GM19025 (cell line): ENCODE measurements around the gene GSDME.
"Not testable (repeated sequence)": the region's sequence is repeated elsewhere in the genome, so short reads cannot be mapped to it uniquely, and the experiment has no call there.

Experiments
- ATAC-seq: cut with Tn5 transposase; IDR thresholded peaks from one replicate; pipeline ENCODE4 v1.9.1; 2021; ENCODE audit warnings: mild to moderate bottlenecking, low read depth, moderate library complexity; ENCODE audit not compliant: unreplicated experiment

GSDME gene

DNA sequence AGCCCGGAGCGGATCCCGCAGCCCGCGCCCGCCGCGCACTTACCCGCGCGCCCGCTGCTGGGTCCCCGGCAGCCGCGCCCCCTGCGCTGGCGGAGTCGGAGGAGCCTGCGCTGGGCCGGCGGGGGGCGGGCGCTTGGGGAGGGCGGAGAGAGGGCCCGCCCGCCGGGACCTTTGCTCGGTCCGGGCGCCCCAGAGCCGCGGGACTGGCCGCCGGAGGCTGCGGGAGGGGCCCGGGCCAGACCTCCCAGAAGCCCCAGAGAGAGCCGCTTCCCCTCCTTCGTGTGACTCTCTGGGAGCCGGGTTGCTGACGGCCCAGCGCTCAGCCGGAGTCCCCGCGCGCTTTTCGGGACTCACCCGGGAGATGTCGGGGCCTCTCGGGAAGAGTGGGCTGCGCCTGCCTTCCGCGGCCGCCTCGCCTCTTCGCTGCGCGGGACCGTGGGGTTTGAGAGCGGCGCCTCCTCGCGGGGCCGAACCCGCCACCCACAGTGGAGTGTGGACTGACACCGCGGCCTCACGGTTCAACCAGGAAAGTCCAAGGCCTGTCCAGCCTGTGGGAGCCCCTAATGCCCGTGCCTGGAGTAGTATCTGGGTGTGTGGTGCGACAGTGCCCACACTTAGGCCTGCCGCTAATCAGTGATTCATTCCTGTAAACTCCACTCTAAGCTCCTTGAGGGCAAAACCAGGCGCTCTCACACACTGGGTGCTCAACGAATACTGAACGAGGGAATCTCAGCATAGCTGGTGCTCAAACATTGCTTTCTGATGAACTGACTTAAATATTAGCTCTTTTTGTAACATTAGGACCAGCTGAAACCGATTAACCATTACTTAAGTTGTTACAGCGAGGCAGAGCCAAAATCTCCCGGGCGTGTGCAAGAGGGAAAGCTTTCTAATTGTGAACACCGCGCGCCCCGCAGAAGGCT lies at the start of gene GSDME:
GSDME (minus strand) TSS at position 112 of the 923 bp plus-strand sequence. CDS start 7,690 bp downstream, outside the sequence.
- peak; percentile 66 for ATAC-seq

GRCh38 chr7:24802300-24802699 lies 45.0 kb upstream of the GSDME start:
- no peak for ATAC-seq

DNA sequence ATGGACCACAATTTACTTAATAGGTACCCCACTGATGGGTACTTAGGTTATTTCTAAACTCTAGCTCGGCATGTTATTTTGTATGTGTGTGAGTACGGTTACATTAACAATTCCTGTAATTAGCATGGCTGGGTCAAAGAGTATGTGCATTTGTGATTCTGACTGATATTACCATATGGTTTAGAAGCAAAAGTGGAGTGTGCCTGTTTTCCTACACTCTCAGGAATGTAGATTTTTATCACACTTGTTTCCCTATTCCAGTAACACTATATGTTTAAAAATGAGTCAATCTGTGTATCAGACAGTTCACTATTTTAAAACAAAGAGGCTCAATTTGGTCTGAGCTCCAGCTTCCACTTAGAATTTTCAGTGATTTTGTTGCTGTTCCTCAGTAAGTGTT lies 44.6 kb upstream of the GSDME start:
- no peak for ATAC-seq

- no peak for ATAC-seq
Observed at GRCh38 chr7:24800667-24801066, 43.4 kb upstream of the GSDME start.

DNA sequence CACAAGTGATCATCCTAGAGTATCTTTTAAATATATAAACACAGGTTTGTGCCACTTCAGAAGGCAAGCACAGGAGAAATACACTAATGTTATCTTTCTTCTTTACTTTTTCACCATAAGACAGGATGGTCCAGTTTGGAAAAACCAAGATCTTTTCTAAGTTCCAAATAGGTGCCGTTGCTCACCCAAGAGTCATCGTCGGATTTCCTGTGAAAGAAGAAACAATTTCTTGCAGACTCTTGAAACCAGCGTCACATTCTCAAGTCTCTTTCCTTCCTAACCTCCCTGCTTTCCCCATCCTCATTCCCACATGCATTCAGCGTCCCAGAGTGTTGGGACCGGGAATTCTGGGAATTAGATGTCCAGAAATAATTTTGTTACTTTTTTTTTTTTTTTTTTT lies 42.8 kb upstream of the GSDME start:
- ATAC-seq: no peak

DNA sequence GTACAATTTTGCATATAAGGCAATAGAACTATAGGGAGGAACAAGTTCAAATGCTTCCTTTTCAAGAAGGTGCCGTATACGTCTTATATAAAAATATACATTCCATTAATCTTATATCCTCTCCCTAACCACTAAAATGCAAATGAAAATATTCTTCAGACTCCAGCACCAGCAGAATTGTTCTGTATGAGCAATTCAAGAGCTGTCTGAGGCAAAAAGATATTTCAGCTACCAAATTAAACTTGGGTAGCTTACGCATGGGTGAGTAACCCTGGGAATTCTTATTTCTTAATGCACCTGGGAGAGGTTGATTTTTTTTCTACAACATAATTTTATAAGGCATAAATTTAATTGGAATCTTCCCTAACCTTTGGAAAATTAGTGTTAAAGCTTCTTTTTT lies 42.2 kb upstream of the GSDME start:
- ATAC-seq: no peak

- no peak for ATAC-seq
Observed at GRCh38 chr7:24798261-24798660, 41.0 kb upstream of the GSDME start.

DNA sequence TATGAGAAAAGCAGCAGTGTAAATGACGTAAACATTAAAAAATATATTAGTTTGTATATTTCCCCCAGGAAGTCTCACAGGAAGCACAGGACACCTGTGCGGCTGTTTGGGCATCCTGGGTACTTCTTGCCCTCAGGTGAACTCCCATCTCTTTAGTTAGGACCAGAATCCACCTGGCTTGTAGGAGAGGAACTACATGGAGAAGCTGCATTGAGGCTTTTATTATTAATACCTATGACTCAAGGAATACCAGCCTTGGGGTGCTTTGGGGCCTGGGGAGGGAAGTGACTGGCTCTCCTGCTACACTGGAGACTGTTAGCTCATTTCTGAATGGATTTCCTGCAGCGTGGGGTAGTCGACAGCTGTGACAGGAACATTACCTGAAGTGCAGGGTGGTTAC lies 40.0 kb upstream of the GSDME start:
- no peak for ATAC-seq

DNA sequence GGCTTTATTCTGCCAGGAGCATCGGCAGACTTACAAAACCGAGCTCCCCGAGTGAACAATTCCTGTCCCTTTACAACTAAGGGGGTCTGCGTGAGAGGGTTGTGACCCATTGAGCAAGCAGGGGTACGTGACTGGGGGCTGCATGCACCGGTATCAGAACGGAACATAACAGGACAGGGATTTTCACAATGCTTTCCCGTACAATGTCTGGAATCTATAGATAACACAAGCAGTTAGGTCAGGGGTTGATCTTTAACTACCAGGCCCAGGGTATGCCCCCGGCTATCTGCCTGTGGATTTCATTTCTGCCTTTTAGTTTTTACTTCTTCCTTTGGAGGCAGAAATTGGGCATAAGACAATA lies 38.1 kb upstream of the GSDME start:
- ATAC-seq: no peak

DNA sequence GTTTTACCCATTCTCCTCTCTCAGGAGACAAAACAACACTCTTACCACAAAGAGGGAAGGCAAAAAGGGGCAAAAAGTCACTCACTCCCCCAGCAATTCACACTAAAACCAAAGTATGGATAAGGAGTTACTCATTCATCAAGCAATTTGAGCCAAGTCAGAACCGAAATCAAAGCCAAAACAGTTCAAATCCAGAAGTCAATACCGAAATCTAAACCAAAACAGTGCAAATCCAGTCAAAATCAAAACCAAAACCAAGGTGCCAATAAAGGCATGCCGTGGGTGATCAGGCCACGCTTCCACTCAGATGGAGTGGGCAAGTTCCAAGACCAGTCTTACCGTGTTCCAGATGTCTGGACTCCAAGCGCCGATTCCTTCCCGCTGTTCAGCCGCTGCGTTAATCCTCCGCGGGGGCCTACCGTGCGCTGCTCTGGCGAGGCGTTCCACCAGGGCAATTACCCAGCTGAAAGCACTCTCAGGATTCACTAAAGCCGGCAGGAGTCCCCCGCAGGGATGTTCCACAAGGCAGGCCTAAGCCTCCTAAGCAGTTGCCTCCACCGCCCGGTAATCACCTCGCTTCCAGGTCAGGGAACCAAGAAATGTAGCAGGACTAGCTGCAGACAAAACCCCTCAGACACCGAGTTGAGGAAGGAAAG lies 37.6 kb upstream of the GSDME start:
- ATAC-seq: not testable (repeated sequence)

DNA sequence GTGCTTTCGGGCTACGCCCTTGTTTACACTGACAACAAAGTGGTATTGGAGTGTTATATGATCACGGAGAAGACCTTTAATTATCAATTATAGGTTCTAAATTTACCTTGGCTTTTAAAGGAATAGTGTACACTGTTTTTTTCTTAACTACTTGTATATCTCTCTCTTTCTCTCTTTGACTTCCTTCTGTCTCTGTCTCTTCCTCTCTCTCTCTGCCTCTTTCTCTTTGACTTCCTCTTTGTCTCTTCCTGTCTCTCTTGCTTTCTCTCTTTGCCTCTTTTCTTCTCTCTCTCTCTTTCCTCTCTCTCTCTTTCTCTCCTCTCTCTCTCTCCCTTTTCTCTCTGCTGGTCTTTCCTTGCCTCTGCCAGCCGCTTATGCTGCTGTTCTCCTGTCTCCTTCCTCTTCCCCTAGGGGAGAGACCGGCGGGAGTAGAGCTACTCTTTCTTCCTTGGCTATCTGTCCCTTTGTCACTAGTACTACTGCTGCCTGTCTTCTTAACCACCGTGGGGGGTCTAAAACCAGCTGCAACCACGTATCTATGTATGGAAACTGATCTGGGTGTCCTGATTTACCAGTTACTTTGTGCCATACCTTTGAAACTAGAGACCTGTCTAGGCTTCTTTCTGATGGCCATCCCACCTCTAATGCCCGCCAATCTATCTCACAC lies 36.9 kb upstream of the GSDME start:
- ATAC-seq: no peak

- ATAC-seq: no peak
Observed at GRCh38 chr7:24788961-24789576, 31.8 kb upstream of the GSDME start.

GRCh38 chr7:24788075-24788474 lies 30.8 kb upstream of the GSDME start:
- no peak for ATAC-seq

DNA sequence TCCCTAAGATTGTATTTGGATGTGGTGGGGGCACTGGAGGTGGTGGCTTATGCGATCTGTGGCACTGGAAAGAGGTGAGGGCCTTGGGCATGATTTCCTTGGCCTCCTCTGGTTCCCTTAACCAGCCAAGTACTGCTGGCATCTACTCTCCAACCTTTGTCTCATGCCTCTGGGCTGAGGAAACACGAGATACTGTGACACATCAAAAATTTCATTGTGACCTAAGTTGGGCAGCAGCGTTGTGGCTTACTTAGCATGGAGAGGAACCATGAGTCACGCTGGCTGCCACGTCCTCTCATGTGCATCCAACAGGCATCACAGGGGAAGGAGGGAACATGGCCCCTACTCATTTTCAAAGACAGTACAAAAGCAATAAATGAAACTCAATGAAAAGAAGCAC lies 29.7 kb upstream of the GSDME start:
- ATAC-seq: no peak

DNA sequence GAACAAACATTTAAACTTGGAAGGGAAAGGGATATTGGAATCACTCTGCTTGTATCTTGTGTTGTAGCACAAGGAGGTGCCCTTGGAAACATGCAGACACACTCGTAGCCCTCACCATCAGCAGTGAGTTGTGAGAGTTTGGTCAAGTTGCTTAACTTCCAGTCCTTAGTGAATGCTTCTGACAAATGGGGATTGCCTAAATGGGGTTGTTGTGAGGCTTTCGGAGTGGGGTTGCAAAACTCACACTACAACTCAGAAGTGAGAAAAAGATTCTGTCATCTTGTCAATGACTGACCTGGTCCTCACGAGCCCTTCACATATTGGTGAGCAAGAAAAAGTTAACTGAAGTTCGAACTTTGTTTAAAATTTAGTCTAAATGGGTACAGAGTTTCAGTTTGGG lies 29.0 kb upstream of the GSDME start:
- ATAC-seq: no peak

GRCh38 chr7:24784277-24784676 lies 27.0 kb upstream of the GSDME start:
- ATAC-seq: no peak

DNA sequence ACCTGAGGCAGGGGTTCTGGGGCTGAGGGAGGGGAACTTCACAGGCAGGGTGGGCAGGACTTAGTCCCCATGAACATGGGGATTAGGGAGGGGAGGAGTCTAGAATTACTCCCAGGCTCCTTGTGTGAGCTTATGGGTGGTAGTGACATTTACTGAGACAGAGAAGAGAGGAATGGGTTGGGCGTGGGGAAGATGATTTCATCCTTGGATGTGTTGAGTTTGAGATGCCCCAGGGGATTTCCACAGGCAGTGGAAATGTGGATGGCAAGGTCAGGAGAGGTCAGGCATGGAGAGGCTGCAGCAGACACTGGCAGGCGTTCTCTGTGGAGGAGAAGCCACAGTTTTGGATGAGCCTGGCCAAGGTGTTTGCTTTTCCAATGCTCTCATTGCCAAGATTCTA lies 26.4 kb upstream of the GSDME start:
- ATAC-seq: no peak

- ATAC-seq: no peak
Observed at GRCh38 chr7:24781106-24781505, 23.8 kb upstream of the GSDME start.

GRCh38 chr7:24779283-24779655 lies 22.0 kb upstream of the GSDME start:
- no peak for ATAC-seq

GRCh38 chr7:24778543-24779282 lies 21.4 kb upstream of the GSDME start:
- ATAC-seq: no peak
